WTC11 (cell line): ENCODE measurements around the gene ADAMTS18. TPM values are rescaled to one million over a fixed set of nuclear protein-coding genes. Genes with fewer than 3 reads are reported as not detected.

Source experiments
- ATAC-seq: fragments of 200-7000 bp; cut with Tn5 transposase; 2 replicates; pipeline ENCODE4 v1.10.0; 2021; ENCODE audit warnings: mild to moderate bottlenecking, moderate library complexity
- CTCF ChIA-PET: fragments of 300-600 bp; sonication (Branson Sonifier 250); formaldehyde crosslinking; loops from one replicate; lab custom pipeline; 2021; ENCODE audit warnings: antibody characterized with exemption; lab: Charles Lee
- POLR2A ChIA-PET: fragments of 350-600 bp; sonication (Branson Sonifier 250); formaldehyde crosslinking; loops from one replicate; lab custom pipeline; 2021; ENCODE audit warnings: antibody characterized with exemption; lab: Charles Lee
- DNase-seq: peaks from one replicate; pipeline ENCODE4 v3.0.0; 2021; ENCODE audit warnings: low spot score
- H3K27ac Mint-ChIP-seq: 2 replicates; pipeline ENCODE4 v1.8.0; 2021; ENCODE audit warnings: mixed read lengths
- H3K27me3 Mint-ChIP-seq: 2 replicates; pipeline ENCODE4 v1.8.0; 2021; ENCODE audit warnings: low read depth, mild to moderate bottlenecking, moderate library complexity, mixed read lengths
- H3K36me3 Mint-ChIP-seq: 2 replicates; pipeline ENCODE4 v1.8.0; 2021; ENCODE audit warnings: mixed read lengths
- H3K4me1 Mint-ChIP-seq: 2 replicates; pipeline ENCODE4 v1.8.0; 2022; ENCODE audit warnings: mixed read lengths
- H3K4me3 Mint-ChIP-seq: 2 replicates; pipeline ENCODE4 v1.8.0; 2021; ENCODE audit warnings: mild to moderate bottlenecking, moderate library complexity, mixed read lengths
- H3K9me3 Mint-ChIP-seq: 2 replicates; pipeline ENCODE4 v1.8.0; 2021; ENCODE audit warnings: mixed read lengths
- ATF1 ChIP-seq: sonication (generic); formaldehyde crosslinking; IDR thresholded peaks from 2 replicates; pipeline ENCODE4 v1.8.1; 2023; ENCODE audit warnings: mild to moderate bottlenecking, moderate library complexity, missing genetic modification reagents
- ATF2 ChIP-seq: sonication (generic); formaldehyde crosslinking; IDR thresholded peaks from 2 replicates; pipeline ENCODE4 v1.8.1; 2022; ENCODE audit warnings: low read depth, missing genetic modification reagents, borderline replicate concordance
- ATF6 ChIP-seq: sonication (generic); formaldehyde crosslinking; IDR thresholded peaks from 2 replicates; pipeline ENCODE4 v1.8.1; 2023; ENCODE audit warnings: mild to moderate bottlenecking, missing genetic modification reagents
- CBFB ChIP-seq: sonication (generic); formaldehyde crosslinking; IDR thresholded peaks from 2 replicates; pipeline ENCODE4 v1.8.1; 2022; ENCODE audit warnings: mild to moderate bottlenecking, low read depth, missing genetic modification reagents
- CDX4 ChIP-seq: fragments of 250-450 bp; sonication (Bioruptor Pico); IDR thresholded peaks from 2 replicates; pipeline ENCODE4 v1.9.0; 2021; ENCODE audit warnings: moderate library complexity, mild to moderate bottlenecking, inconsistent platforms, borderline replicate concordance
- CREM ChIP-seq: sonication (generic); formaldehyde crosslinking; IDR thresholded peaks from 2 replicates; pipeline ENCODE4 v1.8.1; 2022; ENCODE audit warnings: mild to moderate bottlenecking, missing genetic modification reagents, moderate library complexity
- ERG ChIP-seq: fragments of 250-450 bp; sonication (Bioruptor Pico); IDR thresholded peaks from 2 replicates; pipeline ENCODE4 v1.8.0; 2021; ENCODE audit warnings: mild to moderate bottlenecking
- ESRRA ChIP-seq: sonication (generic); formaldehyde crosslinking; IDR thresholded peaks from 2 replicates; pipeline ENCODE4 v1.8.1; 2022; ENCODE audit warnings: mild to moderate bottlenecking, missing genetic modification reagents, borderline replicate concordance
- FOXK1 ChIP-seq: sonication (generic); formaldehyde crosslinking; IDR thresholded peaks from 2 replicates; pipeline ENCODE4 v1.8.0; 2022; ENCODE audit warnings: mild to moderate bottlenecking, moderate library complexity, missing genetic modification reagents
- JAZF1 ChIP-seq: fragments of 250-450 bp; sonication (Bioruptor Pico); IDR thresholded peaks from 2 replicates; pipeline ENCODE4 v1.9.0; 2021; ENCODE audit warnings: moderate library complexity, mild to moderate bottlenecking, inconsistent platforms
- KAT7 ChIP-seq: sonication (generic); formaldehyde crosslinking; IDR thresholded peaks from 2 replicates; pipeline ENCODE4 v1.8.1; 2023; ENCODE audit warnings: missing genetic modification reagents, mild to moderate bottlenecking, borderline replicate concordance
- MLX ChIP-seq: sonication (generic); formaldehyde crosslinking; IDR thresholded peaks from 2 replicates; pipeline ENCODE4 v1.8.1; 2023; ENCODE audit warnings: mild to moderate bottlenecking, missing genetic modification reagents, moderate library complexity
- OVOL2 ChIP-seq: fragments of 250-450 bp; sonication (Bioruptor Pico); IDR thresholded peaks from 2 replicates; pipeline ENCODE4 v1.9.0; 2021; ENCODE audit warnings: mild to moderate bottlenecking, borderline replicate concordance
- PREB ChIP-seq: sonication (generic); formaldehyde crosslinking; IDR thresholded peaks from 2 replicates; pipeline ENCODE4 v1.8.1; 2022; ENCODE audit warnings: mild to moderate bottlenecking, missing genetic modification reagents, moderate library complexity, borderline replicate concordance
- PRRX2 ChIP-seq: fragments of 250-450 bp; sonication (Bioruptor Pico); IDR thresholded peaks from 2 replicates; pipeline ENCODE4 v1.8.0; 2021; ENCODE audit warnings: mild to moderate bottlenecking
- RORB ChIP-seq: fragments of 250-450 bp; sonication (Bioruptor Pico); IDR thresholded peaks from 2 replicates; pipeline ENCODE4 v1.9.0; 2021; ENCODE audit warnings: mild to moderate bottlenecking
- ZNF138 ChIP-seq: sonication (generic); formaldehyde crosslinking; conservative IDR thresholded peaks from 2 replicates; pipeline ENCODE4 v1.8.1; 2022; ENCODE audit warnings: mild to moderate bottlenecking, moderate library complexity, missing genetic modification reagents
- ZNF232 ChIP-seq: sonication (generic); formaldehyde crosslinking; IDR thresholded peaks from 2 replicates; pipeline ENCODE4 v1.8.0; 2022; ENCODE audit warnings: mild to moderate bottlenecking, missing genetic modification reagents
- ZNF416 ChIP-seq: fragments of 250-450 bp; sonication (Bioruptor Pico); IDR thresholded peaks from 2 replicates; pipeline ENCODE4 v1.9.0; 2021; ENCODE audit warnings: mild to moderate bottlenecking, inconsistent platforms
- ZNF532 ChIP-seq: fragments of 250-450 bp; sonication (Bioruptor Pico); IDR thresholded peaks from 2 replicates; pipeline ENCODE4 v1.9.0; 2021; ENCODE audit warnings: mild to moderate bottlenecking, borderline replicate concordance
- ZNF671 ChIP-seq: fragments of 250-450 bp; sonication (Bioruptor Pico); IDR thresholded peaks from 2 replicates; pipeline ENCODE4 v1.8.0; 2021; ENCODE audit warnings: mild to moderate bottlenecking
- total RNA-seq: library from RNA; stranded (reverse); gene quantifications from 3 replicates; pipeline ENCODE4 v1.2.3, GENCODE V29; 2021

ADAMTS18 gene
- total RNA-seq, 1 experiment from 2014 or later = 0.17 TPM

GRCh38 chr16:77302249-77302648, 132.6 kb downstream of the ADAMTS18 start:
- Mint-ChIP-seq H3K9me3 (no peaks in the 10 kb centered on the region), H3K27ac (no peak overlapping the region), H3K4me1 (0 out of 2 replicates have a peak, but pooled peaks cover 3% of the 10 kb centered on the region), H3K27me3 (no peaks in the 10 kb centered on the region), H3K4me3 (no peak overlapping the region), H3K36me3 (no peaks in the 10 kb centered on the region)
- CTCF ChIA-PET = interaction anchor here (0.6 kb wide), 1 partner anchor 281 kb away, joined by 3 read pairs; no protein-coding TSS in a partner anchor
- ATAC-seq = no peak
- no peak for DNase-seq
- TF ChIP-seq PREB (CRISPR knock-in tag) = no peak
- TF ChIP-seq OVOL2 (CRISPR knock-in tag) = no peak
- TF ChIP-seq MLX = no peak
- no peak for TF ChIP-seq ATF6
- TF ChIP-seq CDX4 (CRISPR knock-in tag) = no peak
- TF ChIP-seq JAZF1 (CRISPR knock-in tag) = no peak
- TF ChIP-seq CBFB (CRISPR knock-in tag) = no peak
- no peak for TF ChIP-seq ZNF532 (CRISPR knock-in tag)
- TF ChIP-seq FOXK1 (CRISPR knock-in tag) = no peak
- TF ChIP-seq ZNF138 (CRISPR knock-in tag) = no peak
- no peak for TF ChIP-seq ATF2 (CRISPR knock-in tag)
- TF ChIP-seq ATF1 = no peak
- no peak for TF ChIP-seq KAT7 (CRISPR knock-in tag)
- no peak for TF ChIP-seq ESRRA (CRISPR knock-in tag)
- TF ChIP-seq RORB (CRISPR knock-in tag) = no peak
- POLR2A ChIA-PET = no interaction called here

GRCh38 chr16:77300256-77300655, 134.6 kb downstream of the ADAMTS18 start:
- DNase-seq = no peak
- no peak overlapping the region for H3K4me3 Mint-ChIP-seq
- H3K27ac Mint-ChIP-seq = no peak overlapping the region
- 0 out of 2 replicates have a peak, but pooled peaks cover 3% of the 10 kb centered on the region for H3K4me1 Mint-ChIP-seq
- no peaks in the 10 kb centered on the region for H3K9me3 Mint-ChIP-seq
- no peaks in the 10 kb centered on the region for H3K36me3 Mint-ChIP-seq
- ChIA-PET POLR2A (no interaction called here), CTCF (no interaction called here)
- no peaks in the 10 kb centered on the region for H3K27me3 Mint-ChIP-seq
- no peak for ATAC-seq
- no peak for TF ChIP-seq ERG
- no peak for TF ChIP-seq ZNF232
- TF ChIP-seq ATF1 = no peak
- TF ChIP-seq ZNF671 (CRISPR knock-in tag) = no peak
- no peak for TF ChIP-seq PREB (CRISPR knock-in tag)
- no peak for TF ChIP-seq PRRX2
- TF ChIP-seq CREM = no peak
- no peak for TF ChIP-seq ZNF416
